Neural progenitor cell (in vitro differentiated cells): ENCODE results near the gene CCNI2. TPM values are rescaled to one million over a fixed set of nuclear protein-coding genes. Genes with fewer than 3 reads are reported as not detected.

Source experiments
- DNase-seq: peaks from one replicate; pipeline ENCODE4 v3.0.0-alpha.2; 2016; ENCODE audit warnings: low spot score
- H2AFZ ChIP-seq: fragments of 200-600 bp; sonication (generic); replicated peaks from 2 replicates; pipeline ENCODE4 v1.6.1; 2016; ENCODE audit warnings: antibody characterized with exemption
- H3F3A ChIP-seq: fragments of 200-600 bp; sonication (generic); 2 replicates; pipeline ENCODE4 v1.6.1; 2016; ENCODE audit warnings: antibody characterized with exemption, low read depth
- H3K27ac ChIP-seq: fragments of 200-600 bp; sonication (generic); 2 replicates; pipeline ENCODE4 v1.5.1; 2016; ENCODE audit warnings: mild to moderate bottlenecking
- H3K27me3 ChIP-seq: fragments of 200-600 bp; sonication (generic); 2 replicates; pipeline ENCODE4 v1.6.1; 2016; ENCODE audit warnings: mild to moderate bottlenecking, moderate library complexity
- H3K36me3 ChIP-seq: fragments of 200-600 bp; sonication (generic); 2 replicates; pipeline ENCODE4 v1.5.1; 2016
- H3K4me1 ChIP-seq: fragments of 200-600 bp; sonication (generic); 2 replicates; pipeline ENCODE4 v1.6.1; 2016; ENCODE audit warnings: mixed run types
- H3K4me2 ChIP-seq: fragments of 200-600 bp; sonication (generic); 2 replicates; pipeline ENCODE4 v1.6.1; 2016
- H3K4me3 ChIP-seq: fragments of 200-600 bp; sonication (generic); 2 replicates; pipeline ENCODE4 v1.5.1; 2016
- H3K79me2 ChIP-seq: fragments of 200-600 bp; sonication (generic); 2 replicates; pipeline ENCODE4 v1.6.1; 2016; ENCODE audit warnings: low read depth
- H3K9ac ChIP-seq: fragments of 200-600 bp; sonication (generic); 2 replicates; pipeline ENCODE4 v1.6.1; 2016
- H3K9me3 ChIP-seq: fragments of 200-600 bp; sonication (generic); 2 replicates; pipeline ENCODE4 v1.5.1; 2016; ENCODE audit warnings: low read depth
- H4K20me1 ChIP-seq: fragments of 200-600 bp; sonication (generic); 2 replicates; pipeline ENCODE4 v1.6.1; 2016; ENCODE audit warnings: low read depth
- H3K27ac Mint-ChIP-seq: 3 replicates; pipeline ENCODE4 v1.8.0; 2021; ENCODE audit warnings: mixed read lengths
- H3K27me3 Mint-ChIP-seq: 2 replicates; pipeline ENCODE4 v1.8.0; 2022; ENCODE audit warnings: low read depth, mild to moderate bottlenecking, inconsistent platforms, moderate library complexity, mixed read lengths; ENCODE audit not compliant: insufficient read depth
- H3K36me3 Mint-ChIP-seq: 3 replicates; pipeline ENCODE4 v1.8.0; 2021; ENCODE audit warnings: mixed read lengths
- H3K4me1 Mint-ChIP-seq: 3 replicates; pipeline ENCODE4 v1.8.0; 2021; ENCODE audit warnings: mixed read lengths
- H3K4me3 Mint-ChIP-seq: 3 replicates; pipeline ENCODE4 v1.8.0; 2021; ENCODE audit warnings: mild to moderate bottlenecking, moderate library complexity, mixed read lengths
- H3K9me3 Mint-ChIP-seq: 3 replicates; pipeline ENCODE4 v1.8.0; 2020; ENCODE audit warnings: mixed read lengths
- CTCF ChIP-seq: fragments of 200-600 bp; sonication (generic); IDR thresholded peaks from 2 replicates; pipeline ENCODE4 v1.5.1; 2017; ENCODE audit warnings: antibody characterized with exemption, mild to moderate bottlenecking
- EZH2 ChIP-seq: fragments of 200-600 bp; sonication (generic); IDR thresholded peaks from 2 replicates; pipeline ENCODE4 v1.6.1; 2017; ENCODE audit warnings: antibody characterized with exemption, mild to moderate bottlenecking, moderate library complexity
- EZH2phosphoT487 ChIP-seq: fragments of 200-600 bp; sonication (generic); IDR thresholded peaks from 2 replicates; pipeline ENCODE4 v1.6.1; 2017; ENCODE audit warnings: antibody characterized with exemption
- total RNA-seq: library from RNA; depleted of rRNA; stranded (reverse); fragments of >200 nt; gene quantifications from 2 replicates; pipeline ENCODE4 v1.2.3, GENCODE V29; 2015; ENCODE audit warnings: low replicate concordance

CCNI2 gene
- total RNA-seq, 1 donor from 2014 or later: not detected

GRCh38 chr5:132797651-132798050 lies 50.4 kb downstream of the CCNI2 start:
- H3K9me3 ChIP-seq: no peaks in the 10 kb centered on the region
- H2AFZ ChIP-seq: no peak overlapping the region
- no peaks in the 10 kb centered on the region for H3K79me2 ChIP-seq
- H3K9me3 Mint-ChIP-seq: no peaks in the 10 kb centered on the region
- no peak overlapping the region for H3K27ac ChIP-seq
- no peak for TF ChIP-seq EZH2phosphoT487
- no peak for TF ChIP-seq CTCF
- TF ChIP-seq EZH2: no peak
- no peak overlapping the region for H3K9ac ChIP-seq
- no peaks in the 10 kb centered on the region for H3F3A ChIP-seq
- no peaks in the 10 kb centered on the region for H3K36me3 ChIP-seq
- H3K4me3 Mint-ChIP-seq: no peak overlapping the region
- H3K4me1 Mint-ChIP-seq: no peaks in the 10 kb centered on the region
- no peak for DNase-seq
- H3K27me3 Mint-ChIP-seq: peaks cover 4% of the 10 kb centered on the region
- no peak overlapping the region for H3K27ac Mint-ChIP-seq
- H3K4me1 ChIP-seq: peaks cover 9% of the 10 kb centered on the region
- no peaks in the 10 kb centered on the region for H4K20me1 ChIP-seq
- no peak overlapping the region for H3K4me2 ChIP-seq
- H3K27me3 ChIP-seq: no peaks in the 10 kb centered on the region
- H3K36me3 Mint-ChIP-seq: no peaks in the 10 kb centered on the region
- no peak overlapping the region for H3K4me3 ChIP-seq

GRCh38 chr5:132799392-132799791 lies 52.2 kb downstream of the CCNI2 start:
- H3K27ac Mint-ChIP-seq: no peak overlapping the region
- H3K4me2 ChIP-seq: no peak overlapping the region
- no peaks in the 10 kb centered on the region for H3F3A ChIP-seq
- peaks cover 3% of the 10 kb centered on the region for H3K9me3 Mint-ChIP-seq
- no peaks in the 10 kb centered on the region for H3K36me3 Mint-ChIP-seq
- no peak overlapping the region for H2AFZ ChIP-seq
- H3K36me3 ChIP-seq: no peaks in the 10 kb centered on the region
- no peaks in the 10 kb centered on the region for H3K79me2 ChIP-seq
- H3K27me3 ChIP-seq: no peaks in the 10 kb centered on the region
- DNase-seq: no peak
- no peaks in the 10 kb centered on the region for H4K20me1 ChIP-seq
- H3K27ac ChIP-seq: no peak overlapping the region
- TF ChIP-seq EZH2: no peak
- TF ChIP-seq EZH2phosphoT487: no peak
- no peak for TF ChIP-seq CTCF
- no peak overlapping the region for H3K4me3 Mint-ChIP-seq
- no peak overlapping the region for H3K9ac ChIP-seq
- peaks cover 9% of the 10 kb centered on the region for H3K4me1 ChIP-seq
- no peaks in the 10 kb centered on the region for H3K4me1 Mint-ChIP-seq
- peaks cover 4% of the 10 kb centered on the region for H3K27me3 Mint-ChIP-seq
- H3K9me3 ChIP-seq: no peaks in the 10 kb centered on the region
- no peak overlapping the region for H3K4me3 ChIP-seq

- Histone ChIP-seq H3K27ac (no peak overlapping the region), H3K36me3 (no peaks in the 10 kb centered on the region), H4K20me1 (no peaks in the 10 kb centered on the region), H3K27me3 (no peaks in the 10 kb centered on the region), H3K4me2 (no peak overlapping the region), H3K9me3 (no peaks in the 10 kb centered on the region), H3K4me1 (peaks cover 9% of the 10 kb centered on the region), H3K4me3 (no peak overlapping the region), H3K9ac (no peak overlapping the region), H2AFZ (peak overlapping the region; percentile 40), H3F3A (no peaks in the 10 kb centered on the region), H3K79me2 (no peaks in the 10 kb centered on the region)
- DNase-seq: no peak
- H3K4me1 Mint-ChIP-seq: no peaks in the 10 kb centered on the region
- H3K27ac Mint-ChIP-seq: no peak overlapping the region
- peaks cover 4% of the 10 kb centered on the region for H3K27me3 Mint-ChIP-seq
- no peak overlapping the region for H3K4me3 Mint-ChIP-seq
- H3K36me3 Mint-ChIP-seq: no peaks in the 10 kb centered on the region
- peaks cover 3% of the 10 kb centered on the region for H3K9me3 Mint-ChIP-seq
- TF ChIP-seq EZH2phosphoT487 (no peak), CTCF (no peak), EZH2 (no peak)
Observed at GRCh38 chr5:132800545-132800944, 53.3 kb downstream of the CCNI2 start.
